Nephron (organoid): ENCODE measurements around the gene AUH.

Experiments
- H3K27ac Mint-ChIP-seq, 3 experiments: 2 replicates each; pipeline ENCODE4 v1.8.0; 2020; ENCODE audit warnings: mixed read lengths in 3 of 3, mild to moderate bottlenecking in 2 of 3, moderate library complexity in 1 of 3
- H3K27me3 Mint-ChIP-seq: 2 replicates; pipeline ENCODE4 v1.8.0; 2021; ENCODE audit warnings: low read depth, mild to moderate bottlenecking, moderate library complexity, mixed read lengths
- H3K36me3 Mint-ChIP-seq: 2 replicates; pipeline ENCODE4 v1.8.0; 2020; ENCODE audit warnings: low read depth, mixed read lengths
- H3K4me1 Mint-ChIP-seq: 2 replicates; pipeline ENCODE4 v1.8.0; 2020; ENCODE audit warnings: mixed read lengths
- H3K4me3 Mint-ChIP-seq, 3 experiments: 2 replicates each; pipeline ENCODE4 v1.8.0; 2020; ENCODE audit warnings: mild to moderate bottlenecking in 3 of 3, mixed read lengths in 3 of 3, moderate library complexity in 2 of 3
- H3K9me3 Mint-ChIP-seq: 2 replicates; pipeline ENCODE4 v1.8.0; 2020; ENCODE audit warnings: mixed read lengths
- TF ChIP-seq, protein P1 (sequence below), 3 experiments: fragments of 200-600 bp; sonication (generic); IDR thresholded peaks; one replicate each; pipeline ENCODE4 v1.5.0; 2021; ENCODE audit warnings: antibody characterized with exemption in 3 of 3; ENCODE audit not compliant: unreplicated experiment in 3 of 3

Gene AUH

DNA sequence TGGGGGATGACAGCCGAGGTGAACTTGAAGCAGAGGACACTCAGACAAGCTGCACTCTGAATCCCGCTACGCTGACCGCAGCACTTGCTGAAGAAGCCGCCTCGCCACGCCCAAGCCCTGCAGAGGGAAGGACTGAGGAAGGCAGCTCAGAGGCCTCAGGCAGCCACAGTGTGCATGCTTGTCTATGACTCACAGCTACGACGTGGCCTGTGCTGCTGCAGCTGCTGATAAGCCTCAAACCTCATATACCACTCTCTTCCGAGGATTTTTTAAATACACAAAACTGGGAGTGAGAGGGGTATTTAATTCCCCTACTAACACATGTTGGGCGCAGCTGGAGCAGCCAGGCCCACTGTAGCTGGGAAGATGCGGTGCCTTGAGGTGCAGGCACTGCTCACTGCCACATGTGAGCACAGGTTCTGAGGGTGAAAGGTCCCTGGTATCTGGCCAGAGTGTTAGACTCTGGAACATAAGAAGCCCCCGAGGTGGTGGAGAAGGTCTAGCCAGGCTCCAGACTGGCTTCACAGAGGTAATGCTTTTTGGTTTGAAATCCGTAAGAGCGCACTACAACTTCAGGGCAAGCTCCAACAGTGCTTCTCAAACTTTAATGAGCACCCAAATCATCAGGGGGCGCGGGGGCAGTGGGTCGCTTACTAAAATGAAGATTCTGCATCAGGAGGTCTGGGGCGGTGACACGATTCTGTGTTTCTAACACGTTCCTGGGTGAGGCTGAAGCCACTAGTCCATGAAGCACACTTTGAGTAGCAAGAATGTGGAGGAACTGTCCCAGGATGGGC lies 196.8 kb downstream of the AUH start:
- Mint-ChIP-seq H3K4me1 (peaks cover 40% of the 10 kb centered on the region), H3K27ac (peak overlapping the region; percentile 24 to 69 (median 46))
- TF ChIP-seq, protein P1, sequence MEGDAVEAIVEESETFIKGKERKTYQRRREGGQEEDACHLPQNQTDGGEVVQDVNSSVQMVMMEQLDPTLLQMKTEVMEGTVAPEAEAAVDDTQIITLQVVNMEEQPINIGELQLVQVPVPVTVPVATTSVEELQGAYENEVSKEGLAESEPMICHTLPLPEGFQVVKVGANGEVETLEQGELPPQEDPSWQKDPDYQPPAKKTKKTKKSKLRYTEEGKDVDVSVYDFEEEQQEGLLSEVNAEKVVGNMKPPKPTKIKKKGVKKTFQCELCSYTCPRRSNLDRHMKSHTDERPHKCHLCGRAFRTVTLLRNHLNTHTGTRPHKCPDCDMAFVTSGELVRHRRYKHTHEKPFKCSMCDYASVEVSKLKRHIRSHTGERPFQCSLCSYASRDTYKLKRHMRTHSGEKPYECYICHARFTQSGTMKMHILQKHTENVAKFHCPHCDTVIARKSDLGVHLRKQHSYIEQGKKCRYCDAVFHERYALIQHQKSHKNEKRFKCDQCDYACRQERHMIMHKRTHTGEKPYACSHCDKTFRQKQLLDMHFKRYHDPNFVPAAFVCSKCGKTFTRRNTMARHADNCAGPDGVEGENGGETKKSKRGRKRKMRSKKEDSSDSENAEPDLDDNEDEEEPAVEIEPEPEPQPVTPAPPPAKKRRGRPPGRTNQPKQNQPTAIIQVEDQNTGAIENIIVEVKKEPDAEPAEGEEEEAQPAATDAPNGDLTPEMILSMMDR (IDR thresholded peaks at IDR 0.05; ENCODE audit: unreplicated experiment in 3 of 3) = no peak

More for the DNA sequence above, 196.8 kb downstream of the AUH start:
- H3K9me3 Mint-ChIP-seq = no peaks in the 10 kb centered on the region
- no peaks in the 10 kb centered on the region for H3K36me3 Mint-ChIP-seq
- H3K4me3 Mint-ChIP-seq = no peak overlapping the region
- H3K27me3 Mint-ChIP-seq = peaks cover 4% of the 10 kb centered on the region
